ENCODE results near the gene PTMS.

GRCh38 chr12:6758506-6759095, 7.6 kb upstream of the PTMS start:
- TF ChIP-seq CTCF (IDR thresholded peaks at IDR 0.05; ENCODE audit: extremely low read depth in 1 of 2, insufficient read depth in 1 of 2, low read depth in 1 of 2, low read length in 2 of 2) (no peak), POLR2A (IDR thresholded peaks at IDR 0.05; ENCODE audit: low read depth, low read length) (no peak), JUN (IDR thresholded peaks at IDR 0.05; ENCODE audit: borderline replicate concordance, insufficient read depth, insufficient read length, low read depth) (no peak), POLR2AphosphoS5 (IDR thresholded peaks at IDR 0.05; ENCODE audit: insufficient read depth, low read depth, low read length) (no peak), EZH2 (IDR thresholded peaks at IDR 0.05; ENCODE audit: borderline replicate concordance, low read depth, low read length, severe bottlenecking) (no peak), MYC (IDR thresholded peaks at IDR 0.05; ENCODE audit: low read depth, low read length) (no peak), GATA2 (IDR thresholded peaks at IDR 0.05; ENCODE audit: insufficient read depth, insufficient read length, low read depth, low read length) (no peak), FOS (IDR thresholded peaks at IDR 0.05; ENCODE audit: borderline replicate concordance, insufficient read depth, low read length) (no peak)
- TF ChIP-seq, protein P1, sequence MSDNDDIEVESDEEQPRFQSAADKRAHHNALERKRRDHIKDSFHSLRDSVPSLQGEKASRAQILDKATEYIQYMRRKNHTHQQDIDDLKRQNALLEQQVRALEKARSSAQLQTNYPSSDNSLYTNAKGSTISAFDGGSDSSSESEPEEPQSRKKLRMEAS (IDR thresholded peaks at IDR 0.05; ENCODE audit: insufficient read depth, insufficient read length), result no peak
